GM18508 (cell line): ENCODE data around the gene CIB1.

Experiments used
- ATAC-seq: cut with Tn5 transposase; IDR thresholded peaks from one replicate; pipeline ENCODE4 v1.9.1; 2021; ENCODE audit warnings: moderate number of reproducible peaks; ENCODE audit not compliant: insufficient read depth, unreplicated experiment

CIB1 gene

GRCh38 chr15:90219421-90220141 lies 14.2 kb downstream of the CIB1 start:
- ATAC-seq: no peak

- no peak for ATAC-seq
Observed at GRCh38 chr15:90217671-90218394, 15.9 kb downstream of the CIB1 start.

- ATAC-seq: no peak
Observed at GRCh38 chr15:90214553-90215196, 19.1 kb downstream of the CIB1 start.

GRCh38 chr15:90213818-90214204 lies 19.9 kb downstream of the CIB1 start:
- ATAC-seq: no peak

GRCh38 chr15:90213122-90213817 lies 20.5 kb downstream of the CIB1 start:
- ATAC-seq: no peak

GRCh38 chr15:90212221-90213098 lies 21.3 kb downstream of the CIB1 start:
- no peak for ATAC-seq

- ATAC-seq: no peak
Observed at GRCh38 chr15:90211440-90212143, 22.1 kb downstream of the CIB1 start.

- ATAC-seq: no peak
Observed at GRCh38 chr15:90211009-90211408, 22.7 kb downstream of the CIB1 start.

GRCh38 chr15:90210593-90210992 lies 23.1 kb downstream of the CIB1 start:
- no peak for ATAC-seq

- ATAC-seq: no peak
Observed at GRCh38 chr15:90209591-90209990, 24.1 kb downstream of the CIB1 start.

GRCh38 chr15:90208356-90208755 lies 25.4 kb downstream of the CIB1 start:
- ATAC-seq: no peak

- no peak for ATAC-seq
Observed at GRCh38 chr15:90207252-90207651, 26.5 kb downstream of the CIB1 start.

GRCh38 chr15:90205886-90206285 lies 27.9 kb downstream of the CIB1 start:
- ATAC-seq: no peak

- ATAC-seq: no peak
Observed at GRCh38 chr15:90205050-90205848, 28.5 kb downstream of the CIB1 start.

GRCh38 chr15:90203922-90204321 lies 29.8 kb downstream of the CIB1 start:
- no peak for ATAC-seq

- no peak for ATAC-seq
Observed at GRCh38 chr15:90203473-90203872, 30.3 kb downstream of the CIB1 start.

GRCh38 chr15:90202929-90203328 lies 30.8 kb downstream of the CIB1 start:
- no peak for ATAC-seq

- no peak for ATAC-seq
Observed at GRCh38 chr15:90201944-90202375, 31.8 kb downstream of the CIB1 start.
